ENCODE results near the gene MRPS15.

MRPS15 gene

GRCh38 chr1:36406440-36406839 lies 57.7 kb downstream of the MRPS15 start:
- no peak overlapping the region for H3K4me3 ChIP-seq (ENCODE audit: low read depth, low read length)
- no peak for DNase-seq (ENCODE audit: low read depth, low spot score)
- no peak for TF ChIP-seq CTCF (IDR thresholded peaks at IDR 0.05; ENCODE audit: low read depth, low read length)
- in situ Hi-C loops (cut with HindIII; ENCODE audit: low sequenced_read_pairs): loop anchor here (25.0 kb wide), 1 partner anchor 269 kb away; the partner anchor contains the start of genes COL8A2 and TRAPPC3

Data from astrocyte of the spinal cord (primary cell).